HT1080 (cell line): ENCODE data around the gene RGCC. TPM values are rescaled to one million over a fixed set of nuclear protein-coding genes. Genes with fewer than 3 reads are reported as not detected.

Source experiments
- DNase-seq: peaks from one replicate; pipeline ENCODE4 v3.0.0-alpha.2; 2015; ENCODE audit warnings: low read depth
- total RNA-seq: library from RNA; depleted of rRNA; stranded (reverse); fragments of >200 nt; shearing (Covaris generic); gene quantifications from 2 replicates; pipeline ENCODE4 v1.2.3, GENCODE V29; 2014

RGCC gene
- total RNA-seq, 1 experiment from 2014 or later, result 0.42 TPM

GRCh38 chr13:41452462-41452861 is 4.9 kb upstream of the RGCC start:
- peak; percentile 71 for DNase-seq

- DNase-seq, result no peak
Observed at GRCh38 chr13:41453620-41454019, 3.7 kb upstream of the RGCC start.

- DNase-seq, result no peak
Observed at GRCh38 chr13:41454170-41454569, 3.2 kb upstream of the RGCC start.

GRCh38 chr13:41455725-41456419 is 1.5 kb upstream of the RGCC start:
- no peak for DNase-seq

GRCh38 chr13:41457589-41458186 is 338 bp downstream of the RGCC start:
- no peak for DNase-seq

GRCh38 chr13:41458187-41458760 is 924 bp downstream of the RGCC start:
- DNase-seq, result no peak

- DNase-seq, result no peak
Observed at GRCh38 chr13:41458761-41459431, 1.5 kb downstream of the RGCC start.

GRCh38 chr13:41459432-41460073 is 2.2 kb downstream of the RGCC start:
- DNase-seq, result no peak

- no peak for DNase-seq
Observed at GRCh38 chr13:41460074-41460465, 2.7 kb downstream of the RGCC start.

GRCh38 chr13:41460930-41461329 is 3.6 kb downstream of the RGCC start:
- no peak for DNase-seq

GRCh38 chr13:41461527-41462139 is 4.3 kb downstream of the RGCC start:
- no peak for DNase-seq

- DNase-seq, result no peak
Observed at GRCh38 chr13:41462427-41462826, 5.1 kb downstream of the RGCC start.

GRCh38 chr13:41463838-41464602 is 6.7 kb downstream of the RGCC start:
- no peak for DNase-seq

- DNase-seq, result peak; percentile 95
Observed at GRCh38 chr13:41465241-41465847, 8.0 kb downstream of the RGCC start.

- DNase-seq, result no peak
Observed at GRCh38 chr13:41465898-41466320, 8.6 kb downstream of the RGCC start.

- no peak for DNase-seq
Observed at GRCh38 chr13:41467425-41467945, 10.1 kb downstream of the RGCC start.

GRCh38 chr13:41468631-41469030 is 11.3 kb downstream of the RGCC start:
- DNase-seq, result no peak

- DNase-seq, result no peak
Observed at GRCh38 chr13:41470196-41470595, 12.8 kb downstream of the RGCC start.

GRCh38 chr13:41471785-41472184 is 14.4 kb downstream of the RGCC start:
- no peak for DNase-seq

- no peak for DNase-seq
Observed at GRCh38 chr13:41487222-41487621, 29.9 kb downstream of the RGCC start.
